Measurements from ENCODE around the gene MAP3K10. TPM values are rescaled to one million over a fixed set of nuclear protein-coding genes. Genes with fewer than 3 reads are reported as not detected.

The MAP3K10 gene
- total RNA-seq, 1 donor from 2014 or later = 31.4 TPM

- no peak for TF ChIP-seq CTCF (IDR thresholded peaks at IDR 0.05; ENCODE audit: unreplicated experiment)
- H3K4me1 Mint-ChIP-seq = no peaks in the 10 kb centered on the region
- DNase-seq (ENCODE audit: low spot score in 2 of 2, unreplicated experiment in 2 of 2) = no peak
- H3K27me3 Mint-ChIP-seq (ENCODE audit: low read depth) = no peaks in the 10 kb centered on the region
- H3K27ac Mint-ChIP-seq = no peak overlapping the region
- H3K36me3 Mint-ChIP-seq = peaks cover 33% of the 10 kb centered on the region
- H3K9me3 Mint-ChIP-seq = no peaks in the 10 kb centered on the region
- H3K4me3 Mint-ChIP-seq = no peak overlapping the region
Observed at GRCh38 chr19:40257096-40257517, 65.9 kb downstream of the MAP3K10 start.

- H3K36me3 Mint-ChIP-seq = peaks cover 34% of the 10 kb centered on the region
- TF ChIP-seq CTCF (IDR thresholded peaks at IDR 0.05; ENCODE audit: unreplicated experiment) = no peak
- H3K27ac Mint-ChIP-seq = no peak overlapping the region
- no peak for DNase-seq (ENCODE audit: low spot score in 2 of 2, unreplicated experiment in 2 of 2)
- no peak overlapping the region for H3K4me3 Mint-ChIP-seq
- no peaks in the 10 kb centered on the region for H3K27me3 Mint-ChIP-seq (ENCODE audit: low read depth)
- H3K4me1 Mint-ChIP-seq = no peaks in the 10 kb centered on the region
- no peaks in the 10 kb centered on the region for H3K9me3 Mint-ChIP-seq
Observed at GRCh38 chr19:40261631-40262030, 70.4 kb downstream of the MAP3K10 start.

GRCh38 chr19:40262422-40262821 is 71.2 kb downstream of the MAP3K10 start:
- Mint-ChIP-seq H3K27me3 (ENCODE audit: low read depth) (no peaks in the 10 kb centered on the region), H3K36me3 (peaks cover 34% of the 10 kb centered on the region), H3K9me3 (no peaks in the 10 kb centered on the region), H3K4me1 (no peaks in the 10 kb centered on the region), H3K4me3 (no peak overlapping the region), H3K27ac (no peak overlapping the region)
- no peak for DNase-seq (ENCODE audit: low spot score in 2 of 2, unreplicated experiment in 2 of 2)
- no peak for TF ChIP-seq CTCF (IDR thresholded peaks at IDR 0.05; ENCODE audit: unreplicated experiment)

- no peak for TF ChIP-seq CTCF (IDR thresholded peaks at IDR 0.05; ENCODE audit: unreplicated experiment)
- no peak for DNase-seq (ENCODE audit: low spot score in 2 of 2, unreplicated experiment in 2 of 2)
- H3K27ac Mint-ChIP-seq = no peak overlapping the region
- H3K4me3 Mint-ChIP-seq = no peak overlapping the region
- no peaks in the 10 kb centered on the region for H3K27me3 Mint-ChIP-seq (ENCODE audit: low read depth)
- no peaks in the 10 kb centered on the region for H3K4me1 Mint-ChIP-seq
- peaks cover 34% of the 10 kb centered on the region for H3K36me3 Mint-ChIP-seq
- H3K9me3 Mint-ChIP-seq = no peaks in the 10 kb centered on the region
Observed at GRCh38 chr19:40263440-40264313, 72.5 kb downstream of the MAP3K10 start.

- no peak overlapping the region for H3K27ac Mint-ChIP-seq
- H3K4me3 Mint-ChIP-seq = no peak overlapping the region
- H3K36me3 Mint-ChIP-seq = peaks cover 40% of the 10 kb centered on the region
- DNase-seq (ENCODE audit: low spot score in 2 of 2, unreplicated experiment in 2 of 2) = no peak
- no peaks in the 10 kb centered on the region for H3K9me3 Mint-ChIP-seq
- TF ChIP-seq CTCF (IDR thresholded peaks at IDR 0.05; ENCODE audit: unreplicated experiment) = no peak
- H3K27me3 Mint-ChIP-seq (ENCODE audit: low read depth) = no peaks in the 10 kb centered on the region
- H3K4me1 Mint-ChIP-seq = no peaks in the 10 kb centered on the region
Observed at GRCh38 chr19:40264314-40265054, 73.3 kb downstream of the MAP3K10 start.

Other genes with a start within 250 kb of the MAP3K10 start
- 81.3 to 85.8 TPM (median 83.2 TPM) in 3 replicates for gene PSMC4, start 220.3 kb upstream of the MAP3K10 start, total RNA-seq
- 6.8 to 9.8 TPM (median 8.7 TPM) in 3 replicates for gene ZNF546, start 194.4 kb upstream of the MAP3K10 start, total RNA-seq
- gene ZNF780B, start 135.2 kb upstream of the MAP3K10 start, total RNA-seq = 34.7 to 42.3 TPM (median 35.1 TPM) in 3 replicates
- gene ZNF780A, start 100.5 kb upstream of the MAP3K10 start, total RNA-seq = 14.6 to 17.3 TPM (median 17.0 TPM) in 3 replicates
- gene TTC9B, start 27.0 kb downstream of the MAP3K10 start, total RNA-seq = not detected in 3 replicates
- 0.98 to 1.8 TPM (median 1.0 TPM) in 3 replicates for gene CCNP, start 35.3 kb downstream of the MAP3K10 start, total RNA-seq
- 192 to 200 TPM (median 194 TPM) in 3 replicates for gene AKT2, start 93.9 kb downstream of the MAP3K10 start, total RNA-seq
- 15.3 to 17.8 TPM (median 16.3 TPM) in 3 replicates for gene C19orf47, start 157.0 kb downstream of the MAP3K10 start, total RNA-seq
- gene PLD3, start 157.3 kb downstream of the MAP3K10 start, total RNA-seq = 369 to 379 TPM (median 376 TPM) in 3 replicates
- gene HIPK4, start 198.8 kb downstream of the MAP3K10 start, total RNA-seq = 0.20 to 0.32 TPM (median 0.31 TPM) in 3 replicates
- gene PRX, start 222.0 kb downstream of the MAP3K10 start, total RNA-seq = 4.7 to 5.2 TPM (median 5.2 TPM) in 3 replicates
- 10.7 to 11.0 TPM (median 10.8 TPM) in 3 replicates for gene SERTAD1, start 234.6 kb downstream of the MAP3K10 start, total RNA-seq